ENCODE results near the gene EPS15. TPM values are rescaled to one million over a fixed set of nuclear protein-coding genes. Genes with fewer than 3 reads are reported as not detected.

The EPS15 gene
- total RNA-seq, 1 donor from 2014 or later, result 88.5 TPM

DNA sequence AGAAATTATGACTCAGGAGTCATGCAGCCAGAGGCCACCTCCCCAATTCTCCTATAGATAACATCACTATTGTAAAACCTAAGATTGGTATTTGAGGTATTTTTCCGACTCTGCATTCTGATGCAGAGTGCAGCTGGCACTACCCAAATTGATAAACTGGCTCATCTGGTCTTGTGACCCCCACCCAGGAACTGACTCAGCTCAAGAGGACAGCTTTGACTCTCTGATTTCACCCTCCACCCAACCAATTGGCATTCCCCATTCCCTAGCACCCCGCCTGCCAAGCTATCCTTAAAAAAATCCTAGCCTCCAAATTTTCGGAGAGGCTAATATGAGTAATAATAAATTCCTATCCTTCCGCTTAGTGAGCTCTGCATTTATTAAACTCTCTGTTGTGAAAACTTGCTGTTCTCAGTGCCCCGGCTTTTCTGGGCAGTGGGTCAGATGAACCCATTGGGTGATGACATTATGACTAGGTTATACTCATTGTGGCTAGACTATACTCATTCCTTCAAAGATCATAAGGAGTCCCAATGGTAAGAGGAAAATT, 39.4 kb upstream of the EPS15 start:
- no peak for ATAC-seq
- intact Hi-C loops (cut with DNase I), result no loop called here
- H3K9me3 ChIP-seq, result no peaks in the 10 kb centered on the region
- H3K36me3 ChIP-seq, result no peaks in the 10 kb centered on the region
- no peaks in the 10 kb centered on the region for H3K4me1 ChIP-seq
- TF ChIP-seq, protein P1, sequence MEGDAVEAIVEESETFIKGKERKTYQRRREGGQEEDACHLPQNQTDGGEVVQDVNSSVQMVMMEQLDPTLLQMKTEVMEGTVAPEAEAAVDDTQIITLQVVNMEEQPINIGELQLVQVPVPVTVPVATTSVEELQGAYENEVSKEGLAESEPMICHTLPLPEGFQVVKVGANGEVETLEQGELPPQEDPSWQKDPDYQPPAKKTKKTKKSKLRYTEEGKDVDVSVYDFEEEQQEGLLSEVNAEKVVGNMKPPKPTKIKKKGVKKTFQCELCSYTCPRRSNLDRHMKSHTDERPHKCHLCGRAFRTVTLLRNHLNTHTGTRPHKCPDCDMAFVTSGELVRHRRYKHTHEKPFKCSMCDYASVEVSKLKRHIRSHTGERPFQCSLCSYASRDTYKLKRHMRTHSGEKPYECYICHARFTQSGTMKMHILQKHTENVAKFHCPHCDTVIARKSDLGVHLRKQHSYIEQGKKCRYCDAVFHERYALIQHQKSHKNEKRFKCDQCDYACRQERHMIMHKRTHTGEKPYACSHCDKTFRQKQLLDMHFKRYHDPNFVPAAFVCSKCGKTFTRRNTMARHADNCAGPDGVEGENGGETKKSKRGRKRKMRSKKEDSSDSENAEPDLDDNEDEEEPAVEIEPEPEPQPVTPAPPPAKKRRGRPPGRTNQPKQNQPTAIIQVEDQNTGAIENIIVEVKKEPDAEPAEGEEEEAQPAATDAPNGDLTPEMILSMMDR (IDR thresholded peaks at IDR 0.05), result no peak
- no peak overlapping the region for H3K27ac ChIP-seq
- DNase-seq, result no peak
- no peak overlapping the region for H3K4me3 ChIP-seq
- no peaks in the 10 kb centered on the region for H3K27me3 ChIP-seq

DNA sequence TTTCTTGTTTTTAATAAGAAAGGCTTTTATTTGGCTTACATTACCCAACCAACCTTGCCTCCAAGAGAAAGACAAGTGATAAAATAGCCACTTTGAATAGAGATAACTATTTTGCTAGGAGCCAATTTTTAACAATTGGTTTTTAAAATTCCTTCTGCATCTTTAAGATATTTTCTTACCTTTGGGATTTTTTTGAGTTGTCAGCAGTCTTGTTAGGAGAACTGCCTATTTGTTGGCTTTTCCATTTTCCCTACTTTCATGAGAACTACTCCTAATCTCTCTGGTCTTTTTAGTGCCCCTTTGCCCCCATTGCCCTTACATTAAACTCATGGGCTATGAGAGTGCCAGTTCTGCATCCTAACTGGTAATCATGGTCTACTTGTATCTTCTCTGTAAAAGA, 38.1 kb upstream of the EPS15 start:
- Histone ChIP-seq H3K27ac (no peak overlapping the region), H3K9me3 (no peaks in the 10 kb centered on the region), H3K36me3 (no peaks in the 10 kb centered on the region), H3K4me3 (no peak overlapping the region), H3K27me3 (no peaks in the 10 kb centered on the region), H3K4me1 (no peaks in the 10 kb centered on the region)
- TF ChIP-seq, protein P1 (IDR thresholded peaks at IDR 0.05), result no peak
- ATAC-seq (no peak), DNase-seq (no peak)
- intact Hi-C loops (cut with DNase I), result no loop called here

DNA sequence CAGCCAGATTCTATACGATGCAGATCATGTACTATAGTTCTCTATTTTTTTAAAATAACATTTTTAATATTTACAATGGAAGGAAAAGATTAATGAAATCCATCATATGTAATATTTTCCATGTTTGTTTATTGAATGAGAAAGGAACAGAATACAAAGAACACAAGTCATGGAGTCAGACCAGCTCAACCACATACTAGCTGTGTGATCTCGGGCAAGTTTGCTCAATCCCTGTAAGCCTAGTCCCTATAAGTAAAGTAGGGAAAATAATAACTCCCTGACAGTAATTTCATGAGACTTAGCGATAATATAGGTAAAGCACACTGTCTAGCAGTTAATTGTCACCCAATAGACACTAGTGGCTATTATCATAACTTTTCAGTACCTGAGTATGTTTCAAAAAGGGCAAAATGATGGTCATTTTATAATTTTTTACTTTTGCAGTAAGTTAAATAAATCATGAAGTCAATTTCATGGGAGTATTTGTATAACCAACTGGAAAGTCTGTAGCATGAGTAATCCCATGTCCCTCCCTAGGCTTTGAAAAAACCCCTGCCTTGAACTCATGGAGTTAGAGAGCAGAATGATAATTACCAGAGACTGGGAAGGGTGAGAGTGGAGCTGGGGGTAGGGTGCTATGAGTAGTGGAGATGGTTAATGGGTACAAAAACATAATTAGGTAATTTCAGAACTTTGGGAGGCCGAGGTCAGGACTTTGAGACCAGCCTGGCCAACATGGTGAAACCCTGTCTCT, 37.0 kb upstream of the EPS15 start:
- intact Hi-C loops (cut with DNase I), result no loop called here
- Histone ChIP-seq H3K4me1 (no peaks in the 10 kb centered on the region), H3K36me3 (no peaks in the 10 kb centered on the region), H3K27ac (no peak overlapping the region), H3K4me3 (no peak overlapping the region), H3K9me3 (no peaks in the 10 kb centered on the region), H3K27me3 (no peaks in the 10 kb centered on the region)
- ATAC-seq (no peak), DNase-seq (no peak)
- TF ChIP-seq, protein P1 (IDR thresholded peaks at IDR 0.05), result no peak

DNA sequence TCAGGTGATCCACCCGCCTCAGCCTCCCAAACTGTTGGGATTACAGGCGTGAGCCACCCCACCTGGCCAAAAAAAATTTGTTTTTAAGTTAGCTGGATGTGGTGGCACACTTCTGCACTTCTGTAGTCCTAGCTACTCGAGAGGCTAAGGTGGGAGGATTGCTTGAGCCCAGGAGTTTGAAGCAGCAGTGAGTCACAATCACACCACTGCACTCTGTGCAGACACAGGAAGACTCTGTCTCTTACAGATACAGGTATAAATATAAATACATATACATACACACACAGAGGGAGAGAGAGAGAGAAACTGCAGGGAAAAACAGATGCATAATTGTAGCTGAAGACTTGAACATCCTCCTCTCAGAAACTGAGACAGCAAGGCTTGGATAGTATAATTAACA, 34.8 kb upstream of the EPS15 start:
- Histone ChIP-seq H3K27me3 (no peaks in the 10 kb centered on the region), H3K4me3 (no peak overlapping the region), H3K4me1 (peaks cover 6% of the 10 kb centered on the region), H3K9me3 (no peaks in the 10 kb centered on the region), H3K36me3 (no peaks in the 10 kb centered on the region), H3K27ac (no peak overlapping the region)
- DNase-seq (no peak), ATAC-seq (no peak)
- TF ChIP-seq, protein P1 (IDR thresholded peaks at IDR 0.05), result no peak
- intact Hi-C loops (cut with DNase I), result no loop called here

DNA sequence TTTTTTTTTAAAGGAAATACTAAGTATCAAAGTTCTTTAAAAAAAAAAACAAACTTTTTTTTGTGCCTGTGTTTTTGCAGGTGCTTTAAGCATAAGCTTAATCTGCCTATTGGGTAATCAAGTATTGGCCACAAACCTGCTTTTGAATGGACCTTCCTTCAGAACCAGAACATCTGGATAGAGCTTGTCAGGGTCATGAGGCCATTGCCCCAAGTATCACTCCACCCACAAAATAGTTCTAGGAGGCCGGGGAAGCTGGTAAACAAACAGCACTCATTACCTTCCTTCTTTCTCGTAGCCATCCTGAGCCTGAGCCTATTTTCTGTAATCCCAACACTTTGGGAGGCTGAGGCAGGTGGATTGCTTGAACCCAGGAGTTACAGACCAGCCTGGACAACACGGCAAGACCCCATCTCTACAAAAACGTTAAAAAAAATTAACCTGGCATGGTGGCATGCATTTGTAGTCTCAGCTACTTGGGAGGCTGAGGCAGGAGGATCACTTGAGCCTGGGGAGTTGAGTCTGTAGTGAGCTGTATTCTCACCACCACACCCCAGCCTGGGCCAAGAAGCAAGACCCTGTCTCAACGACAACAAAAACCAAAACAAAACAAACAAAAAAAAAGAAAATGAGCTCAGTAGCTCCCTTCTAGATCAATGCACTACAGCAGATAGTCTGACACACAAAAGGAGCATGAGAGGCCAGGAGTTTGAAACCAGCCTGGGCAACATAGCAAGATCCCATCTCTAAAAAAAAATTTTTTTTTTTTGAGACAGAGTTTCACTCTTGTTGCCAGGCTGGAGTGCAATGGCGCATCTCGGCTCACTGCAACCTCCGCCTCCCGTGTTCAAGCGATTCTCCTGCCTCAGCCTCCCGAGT, 34.1 kb upstream of the EPS15 start:
- TF ChIP-seq, protein P1 (IDR thresholded peaks at IDR 0.05), result no peak
- Histone ChIP-seq H3K36me3 (no peaks in the 10 kb centered on the region), H3K9me3 (no peaks in the 10 kb centered on the region), H3K27ac (no peak overlapping the region), H3K4me3 (no peak overlapping the region), H3K4me1 (peaks cover 10% of the 10 kb centered on the region), H3K27me3 (no peaks in the 10 kb centered on the region)
- DNase-seq (no peak), ATAC-seq (no peak)
- intact Hi-C loops (cut with DNase I), result no loop called here
